ENCODE data around the gene ASCL2. TPM values are rescaled to one million over a fixed set of nuclear protein-coding genes. Genes with fewer than 3 reads are reported as not detected.
A peak's percentile ranks its signal among the peaks of the same experiment; 100 is the strongest.

Gene ASCL2
- total and polyA plus RNA-seq, 3 donors from 2014 or later: 1.3 to 5.8 (median 4.8) TPM

- Histone ChIP-seq H3K27me3 (no peaks in the 10 kb centered on the region), H3K9me3 (no peaks in the 10 kb centered on the region), H3K4me3 (no peak overlapping the region), H3K36me3 (ENCODE audit: low read depth, missing control alignments) (no peaks in the 10 kb centered on the region), H3K27ac (no peak overlapping the region), H3K4me1 (peaks cover 17% of the 10 kb centered on the region)
- no peak for DNase-seq
- intact Hi-C loops (cut with DNase I; ENCODE audit: low total_unique reads): no loop called here
- 96% methylated on average over 9 to 17 of the region's 17 CpGs for WGBS, 2 donors
- TF ChIP-seq POLR2A (IDR thresholded peaks at IDR 0.05): no peak
- TF ChIP-seq, protein P1, sequence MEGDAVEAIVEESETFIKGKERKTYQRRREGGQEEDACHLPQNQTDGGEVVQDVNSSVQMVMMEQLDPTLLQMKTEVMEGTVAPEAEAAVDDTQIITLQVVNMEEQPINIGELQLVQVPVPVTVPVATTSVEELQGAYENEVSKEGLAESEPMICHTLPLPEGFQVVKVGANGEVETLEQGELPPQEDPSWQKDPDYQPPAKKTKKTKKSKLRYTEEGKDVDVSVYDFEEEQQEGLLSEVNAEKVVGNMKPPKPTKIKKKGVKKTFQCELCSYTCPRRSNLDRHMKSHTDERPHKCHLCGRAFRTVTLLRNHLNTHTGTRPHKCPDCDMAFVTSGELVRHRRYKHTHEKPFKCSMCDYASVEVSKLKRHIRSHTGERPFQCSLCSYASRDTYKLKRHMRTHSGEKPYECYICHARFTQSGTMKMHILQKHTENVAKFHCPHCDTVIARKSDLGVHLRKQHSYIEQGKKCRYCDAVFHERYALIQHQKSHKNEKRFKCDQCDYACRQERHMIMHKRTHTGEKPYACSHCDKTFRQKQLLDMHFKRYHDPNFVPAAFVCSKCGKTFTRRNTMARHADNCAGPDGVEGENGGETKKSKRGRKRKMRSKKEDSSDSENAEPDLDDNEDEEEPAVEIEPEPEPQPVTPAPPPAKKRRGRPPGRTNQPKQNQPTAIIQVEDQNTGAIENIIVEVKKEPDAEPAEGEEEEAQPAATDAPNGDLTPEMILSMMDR (IDR thresholded peaks at IDR 0.05): no peak
Observed at GRCh38 chr11:2317354-2318050, 47.1 kb upstream of the ASCL2 start.

DNA sequence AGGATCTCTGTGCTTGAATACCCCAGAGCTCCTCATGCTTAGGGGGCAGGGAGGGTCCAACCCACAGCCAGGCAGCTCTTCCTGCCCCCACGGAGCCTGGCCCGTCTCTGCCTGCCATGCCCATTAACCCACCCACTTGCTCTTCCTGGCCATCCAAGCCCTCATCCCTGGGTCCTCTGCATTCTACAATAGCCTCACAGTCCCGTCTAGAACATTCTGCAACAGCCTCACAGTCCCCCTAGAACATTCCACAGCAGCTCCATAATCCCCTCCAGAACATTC lies 46.5 kb upstream of the ASCL2 start:
- WGBS, 2 donors: 88 to 96% methylated on average over 3 of the region's 3 CpGs
- H3K36me3 ChIP-seq (ENCODE audit: low read depth, missing control alignments): no peaks in the 10 kb centered on the region
- TF ChIP-seq, protein P1 (IDR thresholded peaks at IDR 0.05): no peak
- no peak for TF ChIP-seq POLR2A (IDR thresholded peaks at IDR 0.05)
- peaks cover 17% of the 10 kb centered on the region for H3K4me1 ChIP-seq
- no peak for DNase-seq
- no peaks in the 10 kb centered on the region for H3K27me3 ChIP-seq
- no peak overlapping the region for H3K27ac ChIP-seq
- intact Hi-C loops (cut with DNase I; ENCODE audit: low total_unique reads): no loop called here
- H3K4me3 ChIP-seq: no peak overlapping the region
- no peaks in the 10 kb centered on the region for H3K9me3 ChIP-seq

GRCh38 chr11:2316169-2316962 lies 46.0 kb upstream of the ASCL2 start:
- DNase-seq: no peak
- H3K27ac ChIP-seq: no peak overlapping the region
- TF ChIP-seq, protein P1 (IDR thresholded peaks at IDR 0.05): no peak
- no peak for TF ChIP-seq POLR2A (IDR thresholded peaks at IDR 0.05)
- no peak overlapping the region for H3K4me3 ChIP-seq
- 93% methylated on average over 8 to 23 of the region's 23 CpGs for WGBS, 2 donors
- intact Hi-C loops (cut with DNase I; ENCODE audit: low total_unique reads): no loop called here
- no peaks in the 10 kb centered on the region for H3K9me3 ChIP-seq
- no peaks in the 10 kb centered on the region for H3K27me3 ChIP-seq
- peaks cover 17% of the 10 kb centered on the region for H3K4me1 ChIP-seq
- no peaks in the 10 kb centered on the region for H3K36me3 ChIP-seq (ENCODE audit: low read depth, missing control alignments)

DNA sequence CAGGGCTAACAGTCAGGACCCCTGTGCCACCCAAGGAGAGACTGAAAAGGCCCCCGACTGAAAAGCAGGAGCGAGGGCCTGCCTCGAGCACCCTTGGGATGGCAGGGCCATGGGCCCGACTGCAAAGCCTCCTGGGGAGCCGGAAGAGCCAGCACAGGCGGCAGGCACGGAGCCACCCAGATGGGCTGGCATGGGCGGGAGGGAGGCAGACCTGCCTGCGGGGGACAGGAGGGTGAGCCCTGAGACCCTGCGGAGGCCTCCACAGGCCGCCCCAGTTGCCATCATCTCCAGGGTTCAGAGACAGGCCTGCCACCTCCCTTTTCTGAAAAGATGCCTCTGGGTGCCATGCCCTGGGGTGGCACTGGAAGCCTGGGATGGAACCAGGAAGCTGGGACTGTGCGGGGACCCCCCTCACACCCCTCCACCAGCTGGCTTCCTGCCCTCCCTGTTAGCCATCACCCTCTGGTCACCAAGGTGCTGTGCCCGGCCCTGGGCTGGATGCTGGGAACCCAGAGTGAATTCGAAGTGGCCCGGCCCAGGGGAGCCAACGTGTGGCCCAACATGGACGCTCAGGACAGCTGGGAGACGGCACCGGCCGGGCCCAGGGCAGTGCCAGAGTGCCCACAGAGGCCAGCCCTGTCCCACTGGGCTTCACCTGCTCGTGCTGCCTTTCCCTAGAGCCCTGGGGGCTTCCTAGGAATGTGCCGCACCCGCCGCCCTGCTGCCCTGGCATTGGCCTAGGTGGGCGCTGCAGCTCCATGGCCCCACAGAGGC lies 45.2 kb upstream of the ASCL2 start:
- H3K27ac ChIP-seq: peak overlapping the region; percentile 80 to 82
- 71 to 80% methylated on average over 2 to 17 of the region's 25 CpGs for whole genome bisulfite sequencing, 2 donors
- H3K9me3 ChIP-seq: no peaks in the 10 kb centered on the region
- intact Hi-C loops (cut with DNase I; ENCODE audit: low total_unique reads): no loop called here
- no peak for DNase-seq
- no peaks in the 10 kb centered on the region for H3K36me3 ChIP-seq (ENCODE audit: low read depth, missing control alignments)
- H3K4me3 ChIP-seq: no peak overlapping the region
- TF ChIP-seq, protein P1 (IDR thresholded peaks at IDR 0.05): no peak
- peaks cover 17% of the 10 kb centered on the region for H3K4me1 ChIP-seq
- H3K27me3 ChIP-seq: no peaks in the 10 kb centered on the region
